Parathyroid adenoma (tissue), 2 donors: ENCODE data around the gene MLPH.

Source experiments
- H2AFZ ChIP-seq: fragments of 300-600 bp; sonication (generic); one replicate; pipeline ENCODE4 v1.7.0; 2017; ENCODE audit warnings: antibody characterized with exemption, mild to moderate bottlenecking
- H3K27ac ChIP-seq: fragments of 300-600 bp; sonication (generic); one replicate; pipeline ENCODE4 v1.7.0; 2017
- H3K27me3 ChIP-seq: fragments of 300-600 bp; sonication (generic); one replicate; pipeline ENCODE4 v1.7.0; 2017; ENCODE audit warnings: low read length; ENCODE audit not compliant: control insufficient read depth, insufficient read depth
- H3K36me3 ChIP-seq: fragments of 300-600 bp; sonication (generic); one replicate; pipeline ENCODE4 v1.7.0; 2017; ENCODE audit warnings: low read length; ENCODE audit not compliant: control insufficient read depth, insufficient read depth
- H3K4me1 ChIP-seq: fragments of 300-600 bp; sonication (generic); one replicate; pipeline ENCODE4 v1.7.0; 2017; ENCODE audit warnings: control low read depth
- H3K4me2 ChIP-seq: fragments of 300-600 bp; sonication (generic); one replicate; pipeline ENCODE4 v1.7.0; 2017; ENCODE audit warnings: low read length
- H3K4me3 ChIP-seq: fragments of 300-600 bp; sonication (generic); one replicate; pipeline ENCODE4 v1.7.0; 2017; ENCODE audit warnings: low read depth, low read length
- H3K79me2 ChIP-seq: fragments of 300-600 bp; sonication (generic); one replicate; pipeline ENCODE4 v1.7.0; 2017; ENCODE audit warnings: control low read depth
- H3K9ac ChIP-seq: fragments of 300-600 bp; sonication (generic); one replicate; pipeline ENCODE4 v1.7.0; 2017; ENCODE audit warnings: mild to moderate bottlenecking
- H3K9me3 ChIP-seq: fragments of 300-600 bp; sonication (generic); one replicate; pipeline ENCODE4 v1.7.0; 2017; ENCODE audit warnings: low read length; ENCODE audit not compliant: control insufficient read depth
- CTCF ChIP-seq: fragments of 300-600 bp; sonication (generic); IDR thresholded peaks from one replicate; pipeline ENCODE4 v1.7.0; 2017; ENCODE audit warnings: antibody characterized with exemption, mild to moderate bottlenecking
- donor health status: primary hyperparathyroidism.

Gene MLPH

GRCh38 chr2:237469849-237470248 is 17.2 kb upstream of the MLPH start:
- H3K4me2 ChIP-seq, result no peak overlapping the region
- H3K79me2 ChIP-seq, result no peaks in the 10 kb centered on the region
- H3K9me3 ChIP-seq, result no peaks in the 10 kb centered on the region
- no peaks in the 10 kb centered on the region for H3K36me3 ChIP-seq
- no peak for TF ChIP-seq CTCF
- no peak overlapping the region for H3K4me3 ChIP-seq
- no peak overlapping the region for H3K27ac ChIP-seq
- H3K27me3 ChIP-seq, result no peaks in the 10 kb centered on the region
- no peak overlapping the region for H3K9ac ChIP-seq
- H2AFZ ChIP-seq, result no peak overlapping the region
- peaks cover 2% of the 10 kb centered on the region for H3K4me1 ChIP-seq

GRCh38 chr2:237470914-237471313 is 16.1 kb upstream of the MLPH start:
- Histone ChIP-seq H2AFZ (no peak overlapping the region), H3K4me3 (no peak overlapping the region), H3K36me3 (no peaks in the 10 kb centered on the region), H3K9me3 (no peaks in the 10 kb centered on the region), H3K4me1 (peaks cover 5% of the 10 kb centered on the region), H3K27ac (no peak overlapping the region), H3K9ac (no peak overlapping the region), H3K4me2 (no peak overlapping the region), H3K79me2 (no peaks in the 10 kb centered on the region), H3K27me3 (no peaks in the 10 kb centered on the region)
- no peak for TF ChIP-seq CTCF

- H3K36me3 ChIP-seq, result no peaks in the 10 kb centered on the region
- no peak overlapping the region for H3K27ac ChIP-seq
- TF ChIP-seq CTCF, result peak; percentile 44
Observed at GRCh38 chr2:237471438-237472186, 15.4 kb upstream of the MLPH start.

GRCh38 chr2:237472187-237472712 is 14.8 kb upstream of the MLPH start:
- Histone ChIP-seq H3K4me3 (no peak overlapping the region), H3K36me3 (no peaks in the 10 kb centered on the region), H3K9ac (no peak overlapping the region), H3K4me2 (no peak overlapping the region), H3K9me3 (no peaks in the 10 kb centered on the region), H2AFZ (no peak overlapping the region), H3K79me2 (no peaks in the 10 kb centered on the region), H3K27ac (no peak overlapping the region), H3K27me3 (no peaks in the 10 kb centered on the region), H3K4me1 (peaks cover 8% of the 10 kb centered on the region)
- TF ChIP-seq CTCF, result no peak

More at GRCh38 chr2:237471438-237472186, 15.4 kb upstream of the MLPH start:
- no peak overlapping the region for H3K4me3 ChIP-seq
- H3K4me2 ChIP-seq, result no peak overlapping the region
- no peaks in the 10 kb centered on the region for H3K79me2 ChIP-seq
- H3K9ac ChIP-seq, result no peak overlapping the region
- H3K27me3 ChIP-seq, result no peaks in the 10 kb centered on the region
- no peaks in the 10 kb centered on the region for H3K9me3 ChIP-seq
- H2AFZ ChIP-seq, result no peak overlapping the region
- H3K4me1 ChIP-seq, result peaks cover 8% of the 10 kb centered on the region
